GM06990 (cell line): ENCODE results near the gene TMCC1.

Experiments used
- DNase-seq: peaks from one replicate; pipeline ENCODE4 v3.0.0-alpha.2; 2011; ENCODE audit not compliant: insufficient read length; ENCODE audit errors: extremely low read depth
- H3K27me3 ChIP-seq: replicated peaks from 2 replicates; pipeline ENCODE4 v1.6.0; 2011; ENCODE audit warnings: low read length; ENCODE audit not compliant: control insufficient read depth, insufficient read depth
- H3K36me3 ChIP-seq: 2 replicates; pipeline ENCODE4 v1.5.1; 2011; ENCODE audit warnings: low read length; ENCODE audit not compliant: control insufficient read depth, insufficient read depth
- H3K4me3 ChIP-seq: replicated peaks from 2 replicates; pipeline ENCODE4 v1.5.1; 2011; ENCODE audit warnings: low read depth, mild to moderate bottlenecking, control low read depth, low read length
- CTCF ChIP-seq: IDR thresholded peaks from 2 replicates; pipeline ENCODE4 v1.5.1; 2011; ENCODE audit warnings: low read length, control low read depth, mild to moderate bottlenecking, inconsistent platforms; ENCODE audit not compliant: insufficient read depth, poor library complexity, severe bottlenecking

Gene TMCC1

GRCh38 chr3:129663045-129663446 lies 230.5 kb downstream of the TMCC1 start:
- DNase-seq, result no peak
- Histone ChIP-seq H3K27me3 (no peaks in the 10 kb centered on the region), H3K36me3 (no peaks in the 10 kb centered on the region), H3K4me3 (no peak overlapping the region)
- TF ChIP-seq CTCF, result no peak

- TF ChIP-seq CTCF, result no peak
- H3K27me3 ChIP-seq, result no peaks in the 10 kb centered on the region
Observed at GRCh38 chr3:129662191-129662608, 231.3 kb downstream of the TMCC1 start.

GRCh38 chr3:129661766-129662165 lies 231.7 kb downstream of the TMCC1 start:
- no peaks in the 10 kb centered on the region for H3K27me3 ChIP-seq
- no peak overlapping the region for H3K4me3 ChIP-seq
- TF ChIP-seq CTCF, result no peak
- H3K36me3 ChIP-seq, result no peaks in the 10 kb centered on the region
- DNase-seq, result no peak

More at GRCh38 chr3:129662191-129662608, 231.3 kb downstream of the TMCC1 start:
- Histone ChIP-seq H3K36me3 (no peaks in the 10 kb centered on the region), H3K4me3 (no peak overlapping the region)
- DNase-seq, result no peak

- DNase-seq, result no peak
- TF ChIP-seq CTCF, result no peak
- Histone ChIP-seq H3K36me3 (no peaks in the 10 kb centered on the region), H3K27me3 (no peaks in the 10 kb centered on the region), H3K4me3 (no peak overlapping the region)
Observed at GRCh38 chr3:129658110-129658843, 235.2 kb downstream of the TMCC1 start.

GRCh38 chr3:129657261-129658046 lies 236.1 kb downstream of the TMCC1 start:
- Histone ChIP-seq H3K27me3 (no peaks in the 10 kb centered on the region), H3K36me3 (no peaks in the 10 kb centered on the region), H3K4me3 (no peak overlapping the region)
- no peak for TF ChIP-seq CTCF
- DNase-seq, result no peak
